GM18867 (cell line): ENCODE measurements around the gene DEFB125.
"Not testable (repeated sequence)": the region's sequence is repeated elsewhere in the genome, so short reads cannot be mapped to it uniquely, and the experiment has no call there.

Experiments used
- ATAC-seq: cut with Tn5 transposase; IDR thresholded peaks from one replicate; pipeline ENCODE4 v1.9.1; 2021; ENCODE audit warnings: mild to moderate bottlenecking, moderate library complexity; ENCODE audit not compliant: unreplicated experiment

DEFB125 gene

GRCh38 chr20:87401-87800 lies at the start of gene DEFB125:
Gene DEFB125 (plus strand): TSS chr20:87672. CDS start chr20:87710, 38 bp downstream.
- ATAC-seq, result no peak

DNA sequence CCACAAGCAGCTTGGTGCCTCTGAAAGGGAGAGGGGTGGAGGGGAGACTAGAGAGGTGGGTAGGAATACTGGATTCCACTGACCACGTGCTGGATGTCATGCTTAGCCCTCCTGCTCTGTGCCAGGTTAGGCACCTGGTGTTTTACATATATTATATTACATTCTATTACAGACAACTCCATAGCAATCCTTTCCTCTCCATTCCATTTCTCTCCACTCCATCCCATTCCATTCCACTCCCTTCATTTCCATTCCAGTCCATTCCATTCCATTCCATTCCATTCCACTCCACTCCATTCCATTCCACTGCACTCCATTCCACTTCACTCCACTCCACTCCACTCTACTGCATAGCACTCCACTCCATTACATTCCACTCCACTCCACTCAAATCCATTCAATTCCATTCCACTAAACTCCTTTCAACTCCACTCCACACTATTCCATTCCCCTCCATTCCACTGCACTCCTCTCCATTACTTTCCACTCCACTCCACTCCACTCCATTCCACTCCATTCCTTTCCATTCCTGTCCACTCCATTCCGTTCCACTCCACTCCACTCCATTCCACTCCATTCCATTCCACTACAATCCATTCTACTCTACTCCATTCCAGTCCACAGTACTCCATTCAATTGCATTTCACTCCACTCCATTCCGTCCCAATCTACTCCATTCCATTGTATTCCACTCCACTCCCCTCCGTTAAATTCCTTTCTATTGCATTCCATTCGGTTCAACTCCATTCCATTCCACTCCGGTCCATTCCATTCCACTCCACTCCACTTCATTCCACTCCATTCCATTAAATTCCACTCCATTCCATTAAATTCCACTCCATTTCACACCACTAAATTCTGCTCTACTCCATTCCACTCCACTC lies 27.2 kb upstream of the DEFB125 start:
- no peak for ATAC-seq

DNA sequence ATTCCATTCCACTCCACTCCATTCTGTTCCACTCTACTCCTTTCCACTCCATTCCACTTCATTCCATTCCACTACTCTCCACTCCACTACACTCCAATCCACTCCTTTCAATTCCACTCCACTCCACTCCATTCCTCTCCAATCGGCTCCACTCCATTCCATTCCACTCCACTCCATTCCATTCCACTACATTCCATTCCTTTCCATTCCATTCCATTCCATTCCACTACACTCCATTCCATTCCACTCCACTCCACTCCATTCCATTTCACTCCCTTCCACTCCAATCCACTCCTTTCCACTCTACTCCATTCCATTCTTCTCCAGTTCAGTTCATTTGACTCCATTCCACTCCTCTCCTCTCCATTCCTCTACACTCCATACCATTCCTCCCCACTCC lies 26.2 kb upstream of the DEFB125 start:
- no peak for ATAC-seq

GRCh38 chr20:61757-62156 lies 25.7 kb upstream of the DEFB125 start:
- ATAC-seq, result no peak

DNA sequence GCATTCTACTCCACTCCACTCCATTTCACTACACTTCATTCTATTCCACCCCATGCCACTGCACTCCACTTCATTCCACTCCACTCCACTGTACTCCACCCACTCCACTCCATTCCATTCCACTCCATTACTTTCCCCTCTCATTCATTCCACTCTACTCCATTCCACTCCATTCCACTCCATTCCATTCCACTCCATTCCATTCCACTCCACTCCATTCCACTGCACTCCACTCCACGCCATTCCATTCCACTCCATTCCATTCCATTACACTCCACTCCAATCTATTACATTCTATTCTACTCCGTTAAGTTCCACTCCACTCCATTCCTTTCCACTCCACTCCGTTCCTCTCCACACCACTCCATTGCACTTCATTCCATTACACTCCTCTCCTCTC lies 25.0 kb upstream of the DEFB125 start:
- ATAC-seq, result no peak

DNA sequence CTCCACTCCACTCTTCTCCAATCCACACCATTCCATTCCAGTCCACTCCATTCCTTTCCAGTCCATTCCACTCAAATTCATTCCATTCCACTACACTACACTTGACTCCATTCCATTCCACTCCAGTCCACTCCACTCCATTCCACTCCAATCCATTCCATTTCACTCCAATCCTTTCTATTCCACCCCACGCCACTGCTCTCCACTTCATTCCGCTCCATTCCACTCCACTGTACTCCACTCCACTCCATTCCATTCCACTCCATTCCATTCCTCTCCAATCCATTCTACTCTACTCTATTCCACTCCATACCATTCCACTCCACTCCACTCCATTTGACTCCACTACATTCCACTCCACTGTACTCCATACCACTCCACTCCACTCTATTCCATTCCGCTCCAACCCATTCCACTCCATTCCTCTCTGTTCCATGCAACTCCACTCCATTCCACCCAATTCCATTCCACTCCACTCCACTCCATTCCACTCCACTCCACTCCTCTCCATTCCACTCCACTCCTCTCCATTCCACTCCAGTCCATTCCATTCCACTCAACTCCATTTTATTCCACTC lies 23.4 kb upstream of the DEFB125 start:
- no peak for ATAC-seq

GRCh38 chr20:64766-65322 lies 22.6 kb upstream of the DEFB125 start:
- no peak for ATAC-seq

- no peak for ATAC-seq
These were observed 10.2 kb upstream of the DEFB125 start for GRCh38 chr20:77231-77630.

GRCh38 chr20:78338-78737 lies 9.1 kb upstream of the DEFB125 start:
- no peak for ATAC-seq

- no peak for ATAC-seq
These were observed 7.9 kb upstream of the DEFB125 start for GRCh38 chr20:79565-79964.

- ATAC-seq, result no peak
These were observed 3.2 kb downstream of the DEFB125 start for GRCh38 chr20:90651-91050.

DNA sequence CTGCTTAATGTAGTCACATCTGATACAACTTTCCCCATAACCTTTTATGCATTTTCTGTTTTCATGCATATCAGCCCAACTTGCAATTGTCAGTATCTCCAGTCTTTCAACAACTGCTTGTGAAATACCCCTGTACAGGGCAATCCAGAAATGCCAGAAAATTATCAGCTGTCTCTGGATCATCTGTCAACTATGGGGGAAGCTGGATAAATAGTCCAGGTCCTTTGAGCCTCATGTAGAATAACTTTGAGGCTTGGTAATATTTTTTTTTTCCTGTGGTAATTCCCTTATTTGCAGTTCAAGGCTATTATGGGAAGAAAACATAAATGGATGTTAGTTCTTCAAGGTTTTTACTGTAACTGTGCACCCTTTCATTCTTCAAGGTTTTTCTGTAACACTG lies 6.2 kb downstream of the DEFB125 start:
- no peak for ATAC-seq

- no peak for ATAC-seq
These were observed 7.7 kb downstream of the DEFB125 start for GRCh38 chr20:95215-95614.

GRCh38 chr20:97691-98090 lies 10.2 kb downstream of the DEFB125 start:
- not testable (repeated sequence) for ATAC-seq

DNA sequence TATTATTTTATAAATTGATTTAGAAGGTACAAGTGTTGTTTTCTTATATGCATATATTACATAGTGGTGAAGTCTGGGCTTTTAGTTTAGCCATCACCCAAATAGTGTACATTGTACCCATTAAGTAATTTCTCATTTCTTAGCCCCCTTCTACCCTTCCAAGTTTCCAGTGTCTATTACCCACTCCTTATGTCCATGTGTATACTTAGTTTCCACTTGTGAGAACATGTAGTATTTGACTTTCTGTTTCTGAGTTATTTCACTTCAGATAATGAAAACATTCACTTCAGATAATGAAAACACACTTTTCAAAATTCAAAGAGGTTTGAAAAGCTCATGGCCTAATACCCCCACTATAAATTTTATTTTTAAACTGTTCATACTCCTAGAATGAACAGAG lies 14.5 kb downstream of the DEFB125 start:
- no peak for ATAC-seq

DNA sequence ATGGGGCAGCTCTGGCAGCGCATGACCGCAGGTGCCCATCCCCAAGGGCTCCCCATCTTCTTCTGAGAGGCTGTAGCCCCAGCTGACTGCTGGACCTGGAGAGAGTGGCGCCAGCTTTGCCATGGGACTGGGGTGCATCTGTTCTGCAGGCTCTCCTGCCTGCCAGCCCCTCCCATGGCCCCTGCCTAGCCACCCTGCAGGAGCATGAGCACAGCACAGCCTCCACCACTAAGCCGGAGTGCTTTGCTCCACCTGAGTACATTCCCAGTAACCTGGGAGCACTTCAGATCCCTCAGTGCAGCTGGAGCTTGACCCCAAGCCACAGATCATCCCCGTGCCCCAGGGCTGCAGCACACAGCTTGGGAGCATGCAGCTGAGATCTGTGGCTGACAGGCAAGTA lies 16.0 kb downstream of the DEFB125 start:
- no peak for ATAC-seq

GRCh38 chr20:112396-112795 lies 24.9 kb downstream of the DEFB125 start:
- no peak for ATAC-seq

GRCh38 chr20:117518-117917 lies 30.0 kb downstream of the DEFB125 start:
- ATAC-seq, result no peak

DNA sequence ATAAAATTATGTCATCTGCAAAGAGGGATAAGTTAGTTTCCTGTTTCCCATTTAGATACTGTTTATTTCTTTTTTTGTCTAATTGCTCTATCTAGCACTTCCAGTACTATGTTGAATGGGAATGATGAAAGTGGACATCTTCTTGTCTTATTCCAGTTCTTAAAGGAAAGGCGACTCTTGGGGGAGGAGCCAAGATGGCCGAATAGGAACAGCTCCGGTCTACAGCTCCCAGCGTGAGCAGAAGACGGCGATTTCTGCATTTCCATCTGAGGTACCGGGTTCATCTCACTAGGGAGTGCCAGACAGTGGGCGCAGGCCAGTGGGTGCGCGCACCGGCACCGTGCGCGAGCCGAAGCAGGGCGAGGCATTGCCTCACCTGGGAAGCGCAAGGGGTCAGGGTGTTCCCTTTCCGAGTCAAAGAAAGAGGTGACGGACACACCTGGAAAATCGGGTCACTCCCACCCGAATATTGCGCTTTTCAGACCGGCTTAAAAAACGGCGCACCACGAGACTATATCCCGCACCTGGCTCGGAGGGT lies 42.4 kb downstream of the DEFB125 start:
- not testable (repeated sequence) for ATAC-seq

- ATAC-seq, result no peak
These were observed 50.4 kb downstream of the DEFB125 start for GRCh38 chr20:137668-138490.

GRCh38 chr20:142290-142689 lies 54.8 kb downstream of the DEFB125 start, which contains the start of gene DEFB126:
Gene DEFB126 (plus strand): TSS chr20:142590. CDS start chr20:142629, 39 bp downstream.
- ATAC-seq, result no peak
